ENCODE data around the gene AKR1E2.

Gene AKR1E2

GRCh38 chr10:4847561-4848355, 21.8 kb downstream of the AKR1E2 start:
- H3K4me3 ChIP-seq (ENCODE audit: low read length, poor library complexity, severe bottlenecking): no peak overlapping the region
- TF ChIP-seq EZH2phosphoT487 (IDR thresholded peaks at IDR 0.05; ENCODE audit: borderline replicate concordance): no peak
- TF ChIP-seq CTCF (conservative IDR thresholded peaks at IDR 0.05; ENCODE audit: low read length): no peak
- no peaks in the 10 kb centered on the region for H3K9me2 ChIP-seq (replicated peaks; ENCODE audit: low read depth, low read length)
- H3K27me3 ChIP-seq (ENCODE audit: insufficient read depth, low read length, poor library complexity, severe bottlenecking): no peaks in the 10 kb centered on the region
- H4K20me1 ChIP-seq (ENCODE audit: insufficient read depth, low read length, poor library complexity, severe bottlenecking): no peaks in the 10 kb centered on the region
- H3F3A ChIP-seq (ENCODE audit: low read depth): no peaks in the 10 kb centered on the region
- peaks cover 5% of the 10 kb centered on the region for H3K4me1 ChIP-seq (ENCODE audit: insufficient read depth, low read length, poor library complexity, severe bottlenecking)
- no peaks in the 10 kb centered on the region for H3K36me3 ChIP-seq (ENCODE audit: insufficient read depth, low read length)
- no peak overlapping the region for H3K4me2 ChIP-seq (ENCODE audit: low read depth, low read length, poor library complexity, severe bottlenecking)
- no peaks in the 10 kb centered on the region for H3K79me2 ChIP-seq (ENCODE audit: insufficient read depth, low read length)
- H2AFZ ChIP-seq (ENCODE audit: low read length): no peak overlapping the region
- no peaks in the 10 kb centered on the region for H3K9me3 ChIP-seq (ENCODE audit: insufficient read depth, low read depth, low read length)
- H3K9ac ChIP-seq (ENCODE audit: low read depth, low read length, poor library complexity, severe bottlenecking): no peak overlapping the region

GRCh38 chr10:4848356-4849041, 22.5 kb downstream of the AKR1E2 start:
- no peak overlapping the region for H3K9ac ChIP-seq (ENCODE audit: low read depth, low read length, poor library complexity, severe bottlenecking)
- H3K79me2 ChIP-seq (ENCODE audit: insufficient read depth, low read length): no peaks in the 10 kb centered on the region
- TF ChIP-seq CTCF (conservative IDR thresholded peaks at IDR 0.05; ENCODE audit: low read length) (no peak), EZH2phosphoT487 (IDR thresholded peaks at IDR 0.05; ENCODE audit: borderline replicate concordance) (no peak)
- no peaks in the 10 kb centered on the region for H3K9me2 ChIP-seq (replicated peaks; ENCODE audit: low read depth, low read length)
- no peaks in the 10 kb centered on the region for H3K36me3 ChIP-seq (ENCODE audit: insufficient read depth, low read length)
- H3K9me3 ChIP-seq (ENCODE audit: insufficient read depth, low read depth, low read length): no peaks in the 10 kb centered on the region
- no peaks in the 10 kb centered on the region for H3F3A ChIP-seq (ENCODE audit: low read depth)
- no peak overlapping the region for H3K4me2 ChIP-seq (ENCODE audit: low read depth, low read length, poor library complexity, severe bottlenecking)
- peak overlapping the region; percentile 79; the same call in 1 of the 2 replicates for H2AFZ ChIP-seq (ENCODE audit: low read length)
- H4K20me1 ChIP-seq (ENCODE audit: insufficient read depth, low read length, poor library complexity, severe bottlenecking): no peaks in the 10 kb centered on the region
- H3K27me3 ChIP-seq (ENCODE audit: insufficient read depth, low read length, poor library complexity, severe bottlenecking): no peaks in the 10 kb centered on the region
- peaks cover 5% of the 10 kb centered on the region for H3K4me1 ChIP-seq (ENCODE audit: insufficient read depth, low read length, poor library complexity, severe bottlenecking)
- H3K4me3 ChIP-seq (ENCODE audit: low read length, poor library complexity, severe bottlenecking): no peak overlapping the region

- Histone ChIP-seq H3K36me3 (ENCODE audit: insufficient read depth, low read length) (no peaks in the 10 kb centered on the region), H2AFZ (ENCODE audit: low read length) (peak overlapping the region; percentile 79), H3K27me3 (ENCODE audit: insufficient read depth, low read length, poor library complexity, severe bottlenecking) (no peaks in the 10 kb centered on the region), H3K4me1 (ENCODE audit: insufficient read depth, low read length, poor library complexity, severe bottlenecking) (peaks cover 5% of the 10 kb centered on the region), H3K79me2 (ENCODE audit: insufficient read depth, low read length) (no peaks in the 10 kb centered on the region), H3K4me3 (ENCODE audit: low read length, poor library complexity, severe bottlenecking) (peak overlapping the region; percentile 53), H3K4me2 (ENCODE audit: low read depth, low read length, poor library complexity, severe bottlenecking) (peak overlapping the region; percentile 58), H3F3A (ENCODE audit: low read depth) (no peaks in the 10 kb centered on the region), H3K9me2 (replicated peaks; ENCODE audit: low read depth, low read length) (no peaks in the 10 kb centered on the region), H4K20me1 (ENCODE audit: insufficient read depth, low read length, poor library complexity, severe bottlenecking) (no peaks in the 10 kb centered on the region), H3K9me3 (ENCODE audit: insufficient read depth, low read depth, low read length) (no peaks in the 10 kb centered on the region), H3K9ac (ENCODE audit: low read depth, low read length, poor library complexity, severe bottlenecking) (peak overlapping the region; percentile 24)
- TF ChIP-seq EZH2phosphoT487 (IDR thresholded peaks at IDR 0.05; ENCODE audit: borderline replicate concordance) (no peak), CTCF (conservative IDR thresholded peaks at IDR 0.05; ENCODE audit: low read length) (no peak)
These were observed 23.0 kb downstream of the AKR1E2 start for GRCh38 chr10:4849042-4849402.
